Measurements from ENCODE around the gene AQP5. TPM values are rescaled to one million over a fixed set of nuclear protein-coding genes. Genes with fewer than 3 reads are reported as not detected.

The AQP5 gene
- total RNA-seq, 2 experiments from 2014 or later: not detected

GRCh38 chr12:49962861-49963765, 1.4 kb downstream of the AQP5 start:
- Mint-ChIP-seq H3K36me3 (no peaks in the 10 kb centered on the region), H3K27ac (no peak overlapping the region), H3K27me3 (peaks cover 55% of the 10 kb centered on the region), H3K9me3 (no peaks in the 10 kb centered on the region), H3K4me1 (ENCODE audit: low read depth) (peaks cover 10% of the 10 kb centered on the region), H3K4me3 (no peak overlapping the region)
- no peak for DNase-seq
- ChIA-PET CTCF (interaction anchor here (0.9 to 9.5 kb wide), 6 partner anchors 17 to 185 kb away, joined by 3 to 259 read pairs (median 4); partner anchors contain the start of gene COX14), POLR2A (no interaction called here)
- intact Hi-C loops (cut with micrococcal nuclease): no loop called here

DNA sequence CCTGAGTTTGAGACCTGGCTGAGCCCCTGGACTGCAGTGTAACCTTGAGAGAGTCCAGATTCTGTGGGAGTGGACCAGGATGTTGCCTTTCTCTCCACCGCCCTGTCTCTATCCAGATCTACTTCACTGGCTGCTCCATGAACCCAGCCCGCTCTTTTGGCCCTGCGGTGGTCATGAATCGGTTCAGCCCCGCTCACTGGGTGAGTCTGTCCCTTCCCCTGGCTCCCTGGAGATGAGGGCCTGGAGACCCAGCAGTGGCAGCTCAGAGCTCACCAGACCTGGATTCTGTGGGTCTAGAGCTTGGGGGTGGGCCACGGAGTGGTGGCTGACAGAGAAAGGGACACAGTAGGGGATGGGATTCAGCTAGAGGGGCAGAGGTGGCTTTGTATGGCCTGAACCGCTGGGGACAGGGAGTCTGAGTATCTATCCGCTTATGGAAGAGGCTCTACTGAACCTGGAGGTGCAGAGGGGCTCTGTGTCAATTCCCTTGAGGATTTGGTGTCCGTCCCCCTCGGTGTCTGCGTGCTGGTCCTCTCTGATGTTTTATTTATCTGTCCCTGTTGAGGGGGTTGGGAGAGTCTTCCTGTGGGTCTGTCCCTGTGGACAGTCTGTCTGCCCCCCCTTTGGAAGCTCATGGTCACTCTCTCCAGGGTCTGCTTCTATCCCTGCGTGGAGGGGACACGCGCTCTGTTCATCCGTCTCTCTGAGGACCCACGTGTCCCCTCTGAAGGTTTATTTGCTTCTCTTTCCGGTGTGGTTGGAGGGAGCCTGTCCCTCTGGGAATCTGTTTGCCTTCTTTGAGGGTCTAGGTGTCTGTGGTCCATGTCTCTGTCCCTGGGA, 2.5 kb downstream of the AQP5 start:
- intact Hi-C loops (cut with micrococcal nuclease): no loop called here
- DNase-seq: no peak
- Mint-ChIP-seq H3K27me3 (peaks cover 48% of the 10 kb centered on the region), H3K36me3 (no peaks in the 10 kb centered on the region), H3K4me3 (no peak overlapping the region), H3K27ac (no peak overlapping the region), H3K9me3 (no peaks in the 10 kb centered on the region), H3K4me1 (ENCODE audit: low read depth) (peaks cover 10% of the 10 kb centered on the region)
- CTCF ChIA-PET: interaction anchor here (1.1 to 9.5 kb wide), 7 partner anchors 17 to 104 kb away, joined by 3 to 259 read pairs (median 72); partner anchors contain the start of genes AQP2 and ASIC1
- POLR2A ChIA-PET: no interaction called here

- ChIA-PET CTCF (interaction anchor here (1.0 to 9.5 kb wide), 9 partner anchors 17 to 147 kb away, joined by 3 to 259 read pairs (median 56); partner anchors contain the start of genes AQP2, ASIC1 and COX14), POLR2A (no interaction called here)
- no peak overlapping the region for H3K27ac Mint-ChIP-seq
- peaks cover 10% of the 10 kb centered on the region for H3K4me1 Mint-ChIP-seq (ENCODE audit: low read depth)
- no peak for DNase-seq
- intact Hi-C loops (cut with micrococcal nuclease): no loop called here
- no peak overlapping the region for H3K4me3 Mint-ChIP-seq
- no peaks in the 10 kb centered on the region for H3K9me3 Mint-ChIP-seq
- H3K36me3 Mint-ChIP-seq: no peaks in the 10 kb centered on the region
- H3K27me3 Mint-ChIP-seq: peaks cover 41% of the 10 kb centered on the region
These were observed 3.4 kb downstream of the AQP5 start for GRCh38 chr12:49964849-49965624.

DNA sequence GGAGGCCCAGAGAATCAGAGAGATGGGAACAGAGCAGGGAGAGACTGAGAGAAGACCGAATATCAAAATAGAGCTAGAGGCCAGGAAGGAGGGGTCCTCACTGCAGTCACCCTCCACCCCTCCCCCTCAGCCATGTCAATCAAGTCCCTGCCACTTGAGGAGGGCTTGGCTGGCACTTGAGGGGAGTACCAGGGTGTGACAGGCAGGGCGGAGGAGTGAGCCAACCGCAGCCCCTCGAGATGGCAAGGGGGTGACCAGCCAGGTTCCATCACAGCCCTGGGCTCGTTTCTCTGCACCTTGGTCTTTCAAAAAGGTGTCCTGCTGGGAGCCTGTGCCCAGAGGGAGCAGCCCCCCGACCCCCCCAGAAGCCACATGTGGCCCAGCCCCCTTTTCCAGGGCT, 4.2 kb downstream of the AQP5 start:
- POLR2A ChIA-PET: interaction anchor here (0.7 kb wide), 1 partner anchor 100 kb away, joined by 3 read pairs; no protein-coding TSS in a partner anchor
- peaks cover 34% of the 10 kb centered on the region for H3K27me3 Mint-ChIP-seq
- intact Hi-C loops (cut with micrococcal nuclease): loop anchor here (2.0 kb wide), 2 partner anchors 99 to 189 kb away; no protein-coding TSS in a partner anchor
- no peaks in the 10 kb centered on the region for H3K36me3 Mint-ChIP-seq
- no peaks in the 10 kb centered on the region for H3K9me3 Mint-ChIP-seq
- CTCF ChIA-PET: interaction anchor here (0.6 to 9.5 kb wide), 28 partner anchors 7 to 274 kb away, joined by 3 to 259 read pairs (median 10); partner anchors contain the start of genes AQP2, ASIC1, COX14 and RACGAP1
- no peak for DNase-seq
- no peak overlapping the region for H3K4me3 Mint-ChIP-seq
- H3K27ac Mint-ChIP-seq: no peak overlapping the region
- peaks cover 2% of the 10 kb centered on the region for H3K4me1 Mint-ChIP-seq (ENCODE audit: low read depth)

GRCh38 chr12:49966511-49967041, 4.9 kb downstream of the AQP5 start:
- DNase-seq: no peak
- Mint-ChIP-seq H3K27me3 (peaks cover 34% of the 10 kb centered on the region), H3K36me3 (no peaks in the 10 kb centered on the region), H3K9me3 (no peaks in the 10 kb centered on the region), H3K27ac (no peak overlapping the region), H3K4me1 (ENCODE audit: low read depth) (peaks cover 2% of the 10 kb centered on the region), H3K4me3 (no peak overlapping the region)
- ChIA-PET CTCF (interaction anchor here (0.6 to 9.5 kb wide), 61 partner anchors 8 to 718 kb away, joined by 3 to 259 read pairs (median 6); partner anchors contain the start of genes AQP2, ASIC1, BCDIN3D and CERS5), POLR2A (interaction anchor here (0.7 kb wide), 1 partner anchor 99 kb away, joined by 3 read pairs; no protein-coding TSS in a partner anchor)
- intact Hi-C loops (cut with micrococcal nuclease): loop anchor here (1.0 to 2.0 kb wide), 4 partner anchors 90 to 190 kb away; no protein-coding TSS in a partner anchor

DNA sequence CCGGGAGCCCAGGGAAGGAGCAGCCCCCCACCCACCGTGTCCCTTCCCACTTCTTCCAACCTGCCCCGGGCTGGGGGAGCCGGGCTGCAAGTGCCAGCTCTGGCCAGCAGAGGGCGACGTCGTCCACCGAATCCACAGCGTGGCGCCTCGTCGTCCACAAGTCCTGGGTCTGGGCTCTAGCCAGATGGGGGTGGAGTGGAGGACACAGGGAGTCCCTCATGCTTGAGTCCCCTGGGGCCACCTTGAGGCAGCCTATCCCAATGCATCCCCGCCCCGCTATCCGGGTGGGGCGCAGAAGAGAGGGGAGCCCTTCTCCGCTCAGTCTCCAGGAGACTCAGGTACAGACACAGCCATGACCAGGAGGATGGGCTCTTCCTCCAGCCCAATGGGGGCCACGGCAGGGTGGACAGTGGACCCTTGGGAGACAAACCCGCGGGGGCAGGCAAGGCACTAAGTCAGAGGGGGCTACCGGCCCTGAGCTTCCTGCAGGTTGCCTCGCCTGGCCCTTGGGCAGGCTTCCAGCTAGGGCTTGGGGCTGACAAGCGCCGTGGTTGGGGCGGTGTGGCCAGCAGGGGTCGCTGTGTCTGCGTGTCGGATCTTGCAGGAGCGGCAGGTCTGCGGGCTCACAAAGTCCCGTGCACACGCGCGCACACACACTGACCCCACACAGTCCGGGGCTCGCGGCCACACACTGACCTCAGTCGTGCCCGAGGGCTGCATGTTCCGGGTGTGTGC, 5.5 kb downstream of the AQP5 start:
- Mint-ChIP-seq H3K9me3 (no peaks in the 10 kb centered on the region), H3K4me3 (peak overlapping the region; percentile 51), H3K4me1 (ENCODE audit: low read depth) (peaks cover 2% of the 10 kb centered on the region), H3K36me3 (no peaks in the 10 kb centered on the region), H3K27me3 (peaks cover 32% of the 10 kb centered on the region), H3K27ac (no peak overlapping the region)
- POLR2A ChIA-PET: interaction anchor here (0.9 kb wide), 1 partner anchor 72 kb away, joined by 3 read pairs; no protein-coding TSS in a partner anchor
- DNase-seq: peak; percentile 94
- intact Hi-C loops (cut with micrococcal nuclease): loop anchor here (1.0 to 2.0 kb wide), 4 partner anchors 89 to 190 kb away; no protein-coding TSS in a partner anchor
- CTCF ChIA-PET: interaction anchor here (0.5 to 9.5 kb wide), 84 partner anchors 8 to 957 kb away, joined by 3 to 259 read pairs (median 5); partner anchors contain the start of genes AQP2, ASIC1, BCDIN3D and CERS5

DNA sequence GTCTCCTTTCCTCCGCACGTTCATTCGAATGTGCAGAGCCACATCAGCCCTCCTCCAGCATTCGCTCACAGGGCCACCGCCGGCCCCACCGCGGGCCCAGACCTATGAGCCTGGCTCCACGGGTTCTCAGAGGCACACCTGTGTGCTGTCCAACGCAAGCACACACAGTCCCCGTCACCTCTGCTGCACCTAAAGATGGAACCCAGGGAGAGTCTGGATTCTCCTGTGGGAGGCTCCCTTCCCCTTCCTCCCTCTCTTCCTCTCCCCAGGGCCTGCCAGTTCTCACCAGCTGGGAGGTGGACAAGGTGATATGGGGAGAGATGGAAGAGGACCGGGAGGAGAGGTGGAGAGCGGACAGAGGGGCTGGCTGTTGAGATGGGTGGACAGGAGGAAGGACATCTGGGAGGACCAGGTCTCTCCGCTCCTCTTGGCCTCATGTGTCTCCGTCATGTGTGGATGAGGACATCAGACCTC, 6.1 kb downstream of the AQP5 start:
- intact Hi-C loops (cut with micrococcal nuclease): loop anchor here (1.0 to 2.0 kb wide), 4 partner anchors 88 to 191 kb away; no protein-coding TSS in a partner anchor
- Mint-ChIP-seq H3K4me3 (no peak overlapping the region), H3K4me1 (ENCODE audit: low read depth) (peaks cover 2% of the 10 kb centered on the region), H3K27me3 (peaks cover 27% of the 10 kb centered on the region), H3K36me3 (no peaks in the 10 kb centered on the region), H3K27ac (no peak overlapping the region), H3K9me3 (no peaks in the 10 kb centered on the region)
- POLR2A ChIA-PET: interaction anchor here (0.9 kb wide), 1 partner anchor 72 kb away, joined by 3 read pairs; no protein-coding TSS in a partner anchor
- CTCF ChIA-PET: interaction anchor here (0.5 to 9.5 kb wide), 70 partner anchors 9 to 841 kb away, joined by 3 to 259 read pairs (median 6); partner anchors contain the start of genes AQP2, ASIC1, BCDIN3D and CERS5
- no peak for DNase-seq

DNA sequence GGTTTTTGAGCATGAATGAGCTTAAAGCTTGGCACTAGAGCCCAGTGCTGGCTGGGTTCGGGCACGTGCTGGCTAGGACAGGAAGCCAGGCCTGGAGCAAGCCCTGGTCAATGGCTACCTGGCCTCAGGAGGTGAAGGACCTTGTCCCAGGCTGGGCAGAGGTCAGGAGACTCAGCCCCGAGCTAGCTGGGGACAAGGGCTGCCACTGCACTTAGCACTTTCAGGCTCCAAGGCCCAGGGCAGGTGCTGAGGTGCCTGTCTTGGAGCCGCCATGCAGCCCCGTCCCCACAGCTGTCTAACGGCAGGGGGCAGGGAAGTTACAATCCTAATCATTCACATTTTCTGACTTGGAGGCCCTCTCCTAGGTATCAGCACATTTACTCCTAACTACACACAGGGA, 6.8 kb downstream of the AQP5 start:
- CTCF ChIA-PET: interaction anchor here (1.0 to 9.5 kb wide), 17 partner anchors 10 to 164 kb away, joined by 3 to 259 read pairs (median 16); partner anchors contain the start of genes AQP2, ASIC1, RACGAP1 and SMARCD1

DNA sequence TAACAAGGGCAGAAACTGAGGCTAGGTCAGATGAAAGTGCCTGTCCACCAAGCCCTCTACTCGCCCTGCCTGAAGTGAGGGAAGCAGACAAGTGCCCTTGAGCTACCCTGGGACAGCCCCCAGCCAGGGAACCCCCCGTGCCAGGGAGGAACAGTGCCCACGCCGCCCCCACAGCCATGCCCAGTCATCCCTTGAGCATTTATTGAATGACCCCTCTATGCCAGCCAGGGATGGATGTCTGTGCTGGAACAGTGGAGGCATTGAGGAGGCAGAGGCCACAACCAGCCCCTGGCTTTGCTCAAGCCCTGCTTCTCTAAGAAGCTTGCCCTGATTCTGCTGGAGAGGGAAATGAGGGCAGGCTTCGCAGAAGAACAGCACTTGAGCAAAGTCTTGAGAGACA, 7.4 kb downstream of the AQP5 start:
- intact Hi-C loops (cut with micrococcal nuclease): no loop called here
- H3K27ac Mint-ChIP-seq: no peak overlapping the region
- no peaks in the 10 kb centered on the region for H3K36me3 Mint-ChIP-seq
- DNase-seq: no peak
- CTCF ChIA-PET: interaction anchor here (1.0 to 9.5 kb wide), 9 partner anchors 10 to 101 kb away, joined by 3 to 259 read pairs (median 72); partner anchors contain the start of genes AQP2, ASIC1 and RACGAP1
- peaks cover 2% of the 10 kb centered on the region for H3K4me1 Mint-ChIP-seq (ENCODE audit: low read depth)
- H3K27me3 Mint-ChIP-seq: peaks cover 17% of the 10 kb centered on the region
- POLR2A ChIA-PET: interaction anchor here (0.7 kb wide), 1 partner anchor 90 kb away, joined by 3 read pairs; no protein-coding TSS in a partner anchor
- no peak overlapping the region for H3K4me3 Mint-ChIP-seq
- H3K9me3 Mint-ChIP-seq: no peaks in the 10 kb centered on the region

More for the DNA sequence above, 6.8 kb downstream of the AQP5 start:
- Mint-ChIP-seq H3K9me3 (no peaks in the 10 kb centered on the region), H3K36me3 (no peaks in the 10 kb centered on the region), H3K4me3 (no peak overlapping the region), H3K27me3 (peaks cover 21% of the 10 kb centered on the region), H3K4me1 (ENCODE audit: low read depth) (peaks cover 2% of the 10 kb centered on the region), H3K27ac (no peak overlapping the region)
- intact Hi-C loops (cut with micrococcal nuclease): no loop called here
- DNase-seq: no peak
- POLR2A ChIA-PET: interaction anchor here (0.7 kb wide), 1 partner anchor 91 kb away, joined by 3 read pairs; no protein-coding TSS in a partner anchor

Data from activated CD4-positive, alpha-beta memory T cell treated with anti-CD3 and anti-CD28 coated beads for 36 hours (primary cell).